Measurements from ENCODE around the gene PTEN.

- TF ChIP-seq CTCF (IDR thresholded peaks at IDR 0.05) (no peak), POLR2AphosphoS5 (IDR thresholded peaks at IDR 0.05) (no peak)
Observed at GRCh38 chr10:87987206-87987605, 123.8 kb downstream of the PTEN start.

All from gastroesophageal sphincter (tissue), 3 donors.